Heart right ventricle (tissue), 16 donors: Measurements from ENCODE around the gene CEP128. TPM values are rescaled to one million over a fixed set of nuclear protein-coding genes. Genes with fewer than 3 reads are reported as not detected.

ENCODE experiments used
- ATAC-seq, 8 donors: fragments of 200-7000 bp; cut with Tn5 transposase; one replicate each; pipeline ENCODE4 v1.9.1; 2020; ENCODE audit warnings: mild to moderate bottlenecking in 8 of 8, moderate library complexity in 8 of 8, moderate number of reproducible peaks in 1 of 8
- DNase-seq, 2 donors: peaks; one replicate each; pipeline ENCODE4 v3.0.0-alpha.2; 2020
- H3K27ac ChIP-seq, 10 donors: fragments of 200-600 bp; sonication (generic) in 2 of 10; one replicate each; pipeline versions ENCODE4 v1.5.0 to v1.8.0; 2020 to 2022; ENCODE audit warnings: mild to moderate bottlenecking in 3 of 10
- H3K27me3 ChIP-seq, 7 donors: fragments of 200-600 bp; one replicate each; pipeline ENCODE4 v1.8.0; 2021 to 2022; ENCODE audit warnings: mild to moderate bottlenecking in 2 of 7
- H3K36me3 ChIP-seq, 9 donors: fragments of 200-600 bp; sonication (generic) in 1 of 9; one replicate each; pipeline versions ENCODE4 v1.5.0 to v1.8.0; 2020 to 2022; ENCODE audit warnings: mild to moderate bottlenecking in 2 of 9
- H3K4me1 ChIP-seq, 9 donors: fragments of 200-600 bp; sonication (generic) in 1 of 9; one replicate each; pipeline versions ENCODE4 v1.5.0 to v1.8.0; 2020 to 2022; ENCODE audit warnings: mild to moderate bottlenecking in 4 of 9
- H3K4me3 ChIP-seq, 10 donors: fragments of 200-600 bp; sonication (generic) in 2 of 10; one replicate each; pipeline versions ENCODE4 v1.5.0 to v1.8.0; 2020 to 2022; ENCODE audit warnings: mild to moderate bottlenecking in 7 of 10, moderate library complexity in 2 of 10
- H3K9me3 ChIP-seq, 11 donors: fragments of 200-600 bp in 10 of 11; sonication (generic) in 2 of 11; one replicate each; pipeline versions ENCODE4 v1.5.0 to v1.8.0; 2013 to 2022; ENCODE audit warnings: mild to moderate bottlenecking in 2 of 11, control low read depth in 1 of 11, moderate library complexity in 1 of 11
- CTCF ChIP-seq, 9 donors: fragments of 200-600 bp; sonication (generic) in 2 of 9; IDR thresholded peaks; one replicate each; pipeline versions ENCODE4 v1.5.0 to v1.8.0; 2021 to 2022; ENCODE audit warnings: antibody characterized with exemption in 9 of 9, mild to moderate bottlenecking in 5 of 9, moderate library complexity in 1 of 9
- WGBS, 2 donors: extraction: QIAGEN DNeasy Blood & Tissue Kit; methylation state at CpG; one replicate each; pipeline ENCODE4 v1.1.7; 2013; ENCODE audit warnings: inconsistent platforms in 1 of 2; 5-methylcytosine and 5-hydroxymethylcytosine counted together
- intact Hi-C, 10 donors: fragments of 100-400 bp; cut with DNase I; formaldehyde crosslinking; loops; one replicate each; pipeline versions ENCODE4 v1.11.1 to v1.14.2; 2022
- polyA plus RNA-seq, 2 donors: library from polyadenylated mRNA; stranded (reverse); fragments of 200-250 nt; gene quantifications; one replicate each; pipeline ENCODE4 v1.2.3, GENCODE V29; 2013
- total RNA-seq, 10 donors: library from RNA; stranded (reverse); fragmentation: NEBNext Ultra II Directional in 3 of 10; extraction: Animal tissue kit (Norgen Biotek cat#: 25700) in 3 of 10; gene quantifications; one replicate each; pipeline versions ENCODE4 v1.2.1 to v1.2.4, GENCODE V29; 2021 to 2023
- donor health status: Arrhythmogenic right ventricular cardiomyopathy.
- donor health status: ischemic (EF 13 %, LVEDD 7.1; RV severe dilation, severe dysfunction).
- donor health status: healthy with polysubstance abuse.
- donor health status: DM: no; HTN: yes; CAD: no.
- donor health status: DM: no; HTN: no; CAD: no.
- donor health status: ischemic (EF 25% LVEDD 6.9; RV normal size, moderate dysfunction).
- donor health status: ischemic (EF 25% LVEDD 5.7; RV mildly dilated, moderate dysfunction).
- donor health status: healthy.
- donor health status: DM: yes; HTN: yes; CAD: no.
- donor health status: Ischemic cardiomyopathy.
- donor health status: ischemic (EF 35%, LVEDD 5.7; RV mildly dilated, moderate dysfunction).
- donor health status: nonischemic (EF 11% LVEDD 7.7; RV severe dilation, severe dysfunction).
- donor health status: DM: yes; HTN: yes; CAD: no.
- donor health status: PGD.
- donor health status: ischemic (EF 29% LVEDD 5.4; RV normal size, mild dysfunction).
- donor health status: nonischemic (EF 23%, LVEDD 6.1; RV moderate dilation, normal function).

Gene CEP128
- total and polyA plus RNA-seq, 12 donors, result 0.93 to 4.9 (median 3.3) TPM

- Histone ChIP-seq H3K4me3 (no peak overlapping the region), H3K27me3 (no peaks in the 10 kb centered on the region), H3K27ac (no peak overlapping the region), H3K4me1 (no peaks in the 10 kb centered on the region), H3K9me3 (peaks cover 0 to 3% (median 0%) of the 10 kb centered on the region in 11 donors), H3K36me3 (no peaks in the 10 kb centered on the region)
- no peak for TF ChIP-seq CTCF (IDR thresholded peaks at IDR 0.05)
- ATAC-seq, result peak in 3 of 8 donors; percentile 25 to 39 (median 34)
- WGBS, 2 donors, result 74 to 81% methylated on average over 1 of the region's 1 CpG
- intact Hi-C loops, result no loop called here
- DNase-seq, result no peak
Observed at GRCh38 chr14:80456209-80456608, 485.3 kb downstream of the CEP128 start.

GRCh38 chr14:80455031-80455430, 486.5 kb downstream of the CEP128 start:
- Histone ChIP-seq H3K36me3 (no peaks in the 10 kb centered on the region), H3K27me3 (no peaks in the 10 kb centered on the region), H3K27ac (no peak overlapping the region), H3K9me3 (peaks cover 0 to 14% (median 0%) of the 10 kb centered on the region in 11 donors), H3K4me3 (no peak overlapping the region), H3K4me1 (no peaks in the 10 kb centered on the region)
- WGBS, 2 donors, result 67 to 68% methylated on average over 6 of the region's 6 CpGs
- DNase-seq (no peak), ATAC-seq (no peak)
- TF ChIP-seq CTCF (IDR thresholded peaks at IDR 0.05), result no peak
- intact Hi-C loops, result no loop called here

GRCh38 chr14:80448267-80448666, 493.3 kb downstream of the CEP128 start:
- intact Hi-C loops, result no loop called here
- no peak overlapping the region for H3K27ac ChIP-seq
- DNase-seq (no peak), ATAC-seq (no peak)
- H3K4me3 ChIP-seq, result no peak overlapping the region
- TF ChIP-seq CTCF (IDR thresholded peaks at IDR 0.05), result no peak
- H3K36me3 ChIP-seq, result no peaks in the 10 kb centered on the region
- H3K27me3 ChIP-seq, result no peaks in the 10 kb centered on the region
- peaks cover 0 to 15% (median 0%) of the 10 kb centered on the region in 11 donors for H3K9me3 ChIP-seq
- 80 to 88% methylated on average over 3 of the region's 3 CpGs for WGBS, 2 donors
- H3K4me1 ChIP-seq, result peaks cover 0 to 2% (median 0%) of the 10 kb centered on the region in 9 donors

GRCh38 chr14:80447392-80447791, 494.1 kb downstream of the CEP128 start:
- Histone ChIP-seq H3K27me3 (no peaks in the 10 kb centered on the region), H3K4me3 (no peak overlapping the region), H3K9me3 (peaks cover 0 to 15% (median 0%) of the 10 kb centered on the region in 11 donors), H3K36me3 (no peaks in the 10 kb centered on the region), H3K4me1 (peaks cover 0 to 2% (median 0%) of the 10 kb centered on the region in 9 donors), H3K27ac (no peak overlapping the region)
- ATAC-seq (no peak), DNase-seq (no peak)
- TF ChIP-seq CTCF (IDR thresholded peaks at IDR 0.05), result no peak
- intact Hi-C loops, result no loop called here

Other genes starting within 250 kb of the CEP128 start
- gene TSHR, start 13.9 kb upstream of the CEP128 start, total RNA-seq, result not detected
- gene TSHR, start 13.9 kb upstream of the CEP128 start, polyA plus RNA-seq, result under 1 TPM in 1 of 2 donors, not detected in 1; 0.04 TPM